ENCODE data around the gene RNF34. TPM values are rescaled to one million over a fixed set of nuclear protein-coding genes. Genes with fewer than 3 reads are reported as not detected.
A peak's percentile ranks its signal among the peaks of the same experiment; 100 is the strongest.

The RNF34 gene
- total and polyA plus RNA-seq, 2 experiments from 2014 or later, result 41.2 to 48.4 TPM

- Histone ChIP-seq H3K4me1 (ENCODE audit: low read depth) (peaks cover 10% of the 10 kb centered on the region), H3K9me3 (ENCODE audit: low read depth) (no peaks in the 10 kb centered on the region), H3K36me3 (peaks cover 45% of the 10 kb centered on the region), H3K27ac (peak overlapping the region; percentile 58), H3K4me3 (no peak overlapping the region), H3K27me3 (no peaks in the 10 kb centered on the region)
- TF ChIP-seq CTCF (IDR thresholded peaks at IDR 0.05; ENCODE audit: low read depth, low read length), result no peak
- no peak for DNase-seq (ENCODE audit: low read depth in 1 of 2, low spot score in 1 of 2)
Observed at GRCh38 chr12:121423253-121423652, 23.3 kb downstream of the RNF34 start.

GRCh38 chr12:121423682-121424623 lies 24.0 kb downstream of the RNF34 start:
- H3K36me3 ChIP-seq, result peaks cover 52% of the 10 kb centered on the region
- no peak for TF ChIP-seq CTCF (IDR thresholded peaks at IDR 0.05; ENCODE audit: low read depth, low read length)
- peak overlapping the region; percentile 58 for H3K27ac ChIP-seq
- no peak overlapping the region for H3K4me3 ChIP-seq
- DNase-seq (ENCODE audit: low read depth in 1 of 2, low spot score in 1 of 2), result peak in 1 of 2 donors; percentile 49
- peaks cover 7% of the 10 kb centered on the region for H3K4me1 ChIP-seq (ENCODE audit: low read depth)
- H3K27me3 ChIP-seq, result no peaks in the 10 kb centered on the region
- H3K9me3 ChIP-seq (ENCODE audit: low read depth), result no peaks in the 10 kb centered on the region

GRCh38 chr12:121424624-121424975 lies 24.7 kb downstream of the RNF34 start:
- TF ChIP-seq CTCF (IDR thresholded peaks at IDR 0.05; ENCODE audit: low read depth, low read length), result no peak
- Histone ChIP-seq H3K4me3 (no peak overlapping the region), H3K27me3 (no peaks in the 10 kb centered on the region), H3K36me3 (peaks cover 55% of the 10 kb centered on the region), H3K27ac (peak overlapping the region; percentile 58), H3K4me1 (ENCODE audit: low read depth) (peaks cover 7% of the 10 kb centered on the region), H3K9me3 (ENCODE audit: low read depth) (no peaks in the 10 kb centered on the region)
- no peak for DNase-seq (ENCODE audit: low read depth in 1 of 2, low spot score in 1 of 2)

GRCh38 chr12:121427556-121428050 lies 27.7 kb downstream of the RNF34 start:
- Histone ChIP-seq H3K27me3 (no peaks in the 10 kb centered on the region), H3K27ac (no peak overlapping the region), H3K4me3 (no peak overlapping the region), H3K36me3 (peaks cover 59% of the 10 kb centered on the region), H3K9me3 (ENCODE audit: low read depth) (no peaks in the 10 kb centered on the region), H3K4me1 (ENCODE audit: low read depth) (peaks cover 7% of the 10 kb centered on the region)
- no peak for TF ChIP-seq CTCF (IDR thresholded peaks at IDR 0.05; ENCODE audit: low read depth, low read length)
- no peak for DNase-seq (ENCODE audit: low read depth in 1 of 2, low spot score in 1 of 2)

- H3K4me3 ChIP-seq, result no peak overlapping the region
- no peak for DNase-seq (ENCODE audit: low read depth in 1 of 2, low spot score in 1 of 2)
- TF ChIP-seq CTCF (IDR thresholded peaks at IDR 0.05; ENCODE audit: low read depth, low read length), result no peak
- H3K9me3 ChIP-seq (ENCODE audit: low read depth), result no peaks in the 10 kb centered on the region
- no peaks in the 10 kb centered on the region for H3K27me3 ChIP-seq
- H3K4me1 ChIP-seq (ENCODE audit: low read depth), result peaks cover 5% of the 10 kb centered on the region
- H3K36me3 ChIP-seq, result peaks cover 60% of the 10 kb centered on the region
- peak overlapping the region; percentile 57 for H3K27ac ChIP-seq
Observed at GRCh38 chr12:121428883-121429282, 29.0 kb downstream of the RNF34 start.

Measured in cardiac muscle cell (in vitro differentiated cells and primary cell).